ENCODE results near the gene ZNG1E.
"Not testable (repeated sequence)": the region's sequence is repeated elsewhere in the genome, so short reads cannot be mapped to it uniquely, and the experiment has no call there.

ZNG1E gene

GRCh38 chr9:65714445-65714844, 38.7 kb downstream of the ZNG1E start:
- H4K5ac ChIP-seq (ENCODE audit: low read length); H3K23ac ChIP-seq (ENCODE audit: low read length); H3K4ac ChIP-seq (ENCODE audit: low read depth, low read length); H2AK5ac ChIP-seq (ENCODE audit: low read length); H2BK120ac ChIP-seq (ENCODE audit: low read depth, low read length); H2BK5ac ChIP-seq (ENCODE audit: low read length); H3K4me3 ChIP-seq (ENCODE audit: low read length); H3K36me3 ChIP-seq (ENCODE audit: control insufficient read depth, insufficient read depth, low read length); H3K18ac ChIP-seq (ENCODE audit: low read length); H3K9ac ChIP-seq (ENCODE audit: low read length); H3K79me1 ChIP-seq (ENCODE audit: low read length); H3K79me2 ChIP-seq (ENCODE audit: control insufficient read depth, insufficient read depth, low read length); H3K4me1 ChIP-seq (ENCODE audit: control insufficient read depth, low read depth, low read length); H3K56ac ChIP-seq (ENCODE audit: low read length); H3K27ac ChIP-seq (ENCODE audit: low read depth, low read length); H2BK15ac ChIP-seq (replicated peaks; ENCODE audit: low read depth); H3K4me2 ChIP-seq (ENCODE audit: low read length); DNase-seq; H3K27me3 ChIP-seq (ENCODE audit: insufficient read depth, low read length, poor library complexity); H4K8ac ChIP-seq (ENCODE audit: low read depth, low read length): not testable (repeated sequence)
- WGBS (ENCODE audit: extremely low coverage, insufficient coverage, low lambda C conversion rate) = no CpG with 5 or more reads among the region's 5 CpGs

GRCh38 chr9:65737096-65737564, 61.4 kb downstream of the ZNG1E start, which contains the start of gene FOXD4L4:
Gene FOXD4L4, plus strand, starts transcription at chr9:65737146. Its CDS starts 0 bp downstream, at chr9:65737146.
- H3K18ac ChIP-seq (ENCODE audit: low read length); H3K27me3 ChIP-seq (ENCODE audit: insufficient read depth, low read length, poor library complexity); H3K23ac ChIP-seq (ENCODE audit: low read length); H3K36me3 ChIP-seq (ENCODE audit: control insufficient read depth, insufficient read depth, low read length); H3K4me1 ChIP-seq (ENCODE audit: control insufficient read depth, low read depth, low read length); H3K79me1 ChIP-seq (ENCODE audit: low read length); H3K27ac ChIP-seq (ENCODE audit: low read depth, low read length); H2BK15ac ChIP-seq (replicated peaks; ENCODE audit: low read depth); H3K4me2 ChIP-seq (ENCODE audit: low read length); DNase-seq; H2BK5ac ChIP-seq (ENCODE audit: low read length); H2BK120ac ChIP-seq (ENCODE audit: low read depth, low read length); H3K4me3 ChIP-seq (ENCODE audit: low read length); H3K79me2 ChIP-seq (ENCODE audit: control insufficient read depth, insufficient read depth, low read length); H3K9ac ChIP-seq (ENCODE audit: low read length); H3K56ac ChIP-seq (ENCODE audit: low read length); H3K4ac ChIP-seq (ENCODE audit: low read depth, low read length); H4K5ac ChIP-seq (ENCODE audit: low read length); H4K8ac ChIP-seq (ENCODE audit: low read depth, low read length); H2AK5ac ChIP-seq (ENCODE audit: low read length): not testable (repeated sequence)
- no CpG with 5 or more reads among the region's 38 CpGs for WGBS (ENCODE audit: extremely low coverage, insufficient coverage, low lambda C conversion rate)

- H3K4me1 ChIP-seq (ENCODE audit: control insufficient read depth, low read depth, low read length); H3K27ac ChIP-seq (ENCODE audit: low read depth, low read length); H3K18ac ChIP-seq (ENCODE audit: low read length); H4K5ac ChIP-seq (ENCODE audit: low read length); H3K4ac ChIP-seq (ENCODE audit: low read depth, low read length); H3K4me2 ChIP-seq (ENCODE audit: low read length); DNase-seq; H4K8ac ChIP-seq (ENCODE audit: low read depth, low read length); H2BK120ac ChIP-seq (ENCODE audit: low read depth, low read length); H3K4me3 ChIP-seq (ENCODE audit: low read length); H3K79me1 ChIP-seq (ENCODE audit: low read length); H3K9ac ChIP-seq (ENCODE audit: low read length); H3K27me3 ChIP-seq (ENCODE audit: insufficient read depth, low read length, poor library complexity); H3K36me3 ChIP-seq (ENCODE audit: control insufficient read depth, insufficient read depth, low read length); H2AK5ac ChIP-seq (ENCODE audit: low read length); H3K79me2 ChIP-seq (ENCODE audit: control insufficient read depth, insufficient read depth, low read length); H3K23ac ChIP-seq (ENCODE audit: low read length); H2BK5ac ChIP-seq (ENCODE audit: low read length); H3K56ac ChIP-seq (ENCODE audit: low read length); H2BK15ac ChIP-seq (replicated peaks; ENCODE audit: low read depth): not testable (repeated sequence)
- WGBS (ENCODE audit: extremely low coverage, insufficient coverage, low lambda C conversion rate) = no CpG with 5 or more reads among the region's 27 CpGs
These were observed 62.4 kb downstream of the ZNG1E start for GRCh38 chr9:65738133-65738532.

All from mesendoderm (in vitro differentiated cells).